GM18951 (cell line): ENCODE measurements around the gene ARL17B.
A peak's percentile ranks its signal among the peaks of the same experiment; 100 is the strongest.
"Not testable (repeated sequence)": the region's sequence is repeated elsewhere in the genome, so short reads cannot be mapped to it uniquely, and the experiment has no call there.

Experiments used
- POLR2A ChIP-seq: IDR thresholded peaks from 4 replicates; pipeline ENCODE4 v1.6.1; 2011; ENCODE audit warnings: mild to moderate bottlenecking; ENCODE audit not compliant: insufficient read length, insufficient read depth; ENCODE audit errors: extremely low read depth
- in situ Hi-C: fragments of 300-500 bp; cut with MboI; formaldehyde crosslinking; loops from one replicate; pipeline ENCODE4 v1.12.0; 2022; ENCODE audit warnings: low sequenced_read_pairs, mixed read lengths, inconsistent platforms; ENCODE audit not compliant: unreplicated experiment

Gene ARL17B

GRCh38 chr17:46291618-46292017, 69.9 kb downstream of the ARL17B start:
- in situ Hi-C loops, result not testable (repeated sequence)

GRCh38 chr17:46290906-46291546, 70.5 kb downstream of the ARL17B start:
- in situ Hi-C loops, result not testable (repeated sequence)

GRCh38 chr17:46287587-46287986, 74.0 kb downstream of the ARL17B start:
- in situ Hi-C loops, result not testable (repeated sequence)

- in situ Hi-C loops, result not testable (repeated sequence)
Measured at GRCh38 chr17:46286764-46287221, 74.8 kb downstream of the ARL17B start.

GRCh38 chr17:46285500-46285899, 76.1 kb downstream of the ARL17B start:
- in situ Hi-C loops, result not testable (repeated sequence)

- in situ Hi-C loops, result not testable (repeated sequence)
Measured at GRCh38 chr17:46284467-46284866, 77.1 kb downstream of the ARL17B start.

GRCh38 chr17:46282635-46283034, 78.9 kb downstream of the ARL17B start:
- in situ Hi-C loops, result not testable (repeated sequence)

GRCh38 chr17:46281336-46281735, 80.2 kb downstream of the ARL17B start:
- in situ Hi-C loops, result not testable (repeated sequence)

GRCh38 chr17:46276728-46277479, 84.7 kb downstream of the ARL17B start:
- in situ Hi-C loops, result not testable (repeated sequence)

GRCh38 chr17:46274238-46274637, 87.3 kb downstream of the ARL17B start:
- in situ Hi-C loops, result loop anchor here (25.0 kb wide), 1 partner anchor 88 kb away; the partner anchor contains the start of gene ARL17B
- TF ChIP-seq POLR2A, result no peak

- in situ Hi-C loops, result loop anchor here (25.0 kb wide), 1 partner anchor 89 kb away; the partner anchor contains the start of gene ARL17B
- no peak for TF ChIP-seq POLR2A
Measured at GRCh38 chr17:46273541-46274236, 87.9 kb downstream of the ARL17B start.

GRCh38 chr17:46270032-46270431, 91.5 kb downstream of the ARL17B start:
- no peak for TF ChIP-seq POLR2A
- in situ Hi-C loops, result loop anchor here (25.0 kb wide), 1 partner anchor 92 kb away; the partner anchor contains the start of gene ARL17B

GRCh38 chr17:46266656-46267544, 94.7 kb downstream of the ARL17B start:
- in situ Hi-C loops, result loop anchor here (25.0 kb wide), 1 partner anchor 95 kb away; the partner anchor contains the start of gene ARL17B
- peak; percentile 76 for TF ChIP-seq POLR2A

- in situ Hi-C loops, result loop anchor here (25.0 kb wide), 1 partner anchor 96 kb away; the partner anchor contains the start of gene ARL17B
Measured at GRCh38 chr17:46266063-46266655, 95.4 kb downstream of the ARL17B start.
